RWPE1 (cell line): ENCODE data around the gene TEX55.
"Not testable (repeated sequence)": the region's sequence is repeated elsewhere in the genome, so short reads cannot be mapped to it uniquely, and the experiment has no call there.

Experiments
- CTCF ChIA-PET: fragments of 350-600 bp; sonication (Branson Sonifier 250); formaldehyde crosslinking; extraction: SDS; loops from one replicate; lab custom pipeline; 2021; lab: Yijun Ruan, JAX
- POLR2A ChIA-PET: fragments of 400-600 bp; formaldehyde crosslinking; extraction: SDS; loops from one replicate; lab custom pipeline; 2020; ENCODE audit warnings: antibody characterized with exemption; ENCODE audit not compliant: low non-redundant PET; lab: Yijun Ruan, JAX
- DNase-seq: peaks from one replicate; pipeline ENCODE4 v3.0.0; 2012; ENCODE audit warnings: low spot score
- H3K27ac ChIP-seq: fragments of 450-650 bp; 2 replicates; pipeline ENCODE4 v1.5.1; 2017
- TF ChIP-seq, protein P1 (sequence below): fragments of 450-650 bp; conservative IDR thresholded peaks from 2 replicates; pipeline ENCODE4 v1.5.1; 2017; ENCODE audit warnings: low read depth, mild to moderate bottlenecking

The TEX55 gene

DNA sequence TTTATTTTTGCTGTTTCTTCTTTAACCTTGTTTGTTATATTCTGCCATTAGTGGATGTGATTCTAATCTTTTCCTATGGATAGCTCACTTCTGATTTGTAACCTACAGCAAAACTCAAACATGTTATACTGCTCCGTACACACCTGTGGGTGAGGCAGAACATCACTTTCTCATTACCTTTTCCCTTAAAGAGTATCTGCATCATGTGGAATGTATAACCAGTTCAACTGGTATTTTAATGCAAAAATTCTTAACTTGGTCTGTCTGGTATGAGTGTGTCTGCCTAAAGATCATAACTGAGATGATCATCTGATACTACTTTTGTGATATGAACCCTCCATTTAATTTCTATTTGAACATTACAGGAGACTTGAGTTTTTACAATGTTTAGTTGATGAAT, 14.4 kb downstream of the TEX55 start:
- H3K27ac ChIP-seq, result no peak overlapping the region
- ChIA-PET POLR2A (no interaction called here), CTCF (interaction anchor here (0.6 kb wide), 1 partner anchor 737 kb away, joined by 3 read pairs; no protein-coding TSS in a partner anchor)
- DNase-seq, result no peak
- TF ChIP-seq, protein P1, sequence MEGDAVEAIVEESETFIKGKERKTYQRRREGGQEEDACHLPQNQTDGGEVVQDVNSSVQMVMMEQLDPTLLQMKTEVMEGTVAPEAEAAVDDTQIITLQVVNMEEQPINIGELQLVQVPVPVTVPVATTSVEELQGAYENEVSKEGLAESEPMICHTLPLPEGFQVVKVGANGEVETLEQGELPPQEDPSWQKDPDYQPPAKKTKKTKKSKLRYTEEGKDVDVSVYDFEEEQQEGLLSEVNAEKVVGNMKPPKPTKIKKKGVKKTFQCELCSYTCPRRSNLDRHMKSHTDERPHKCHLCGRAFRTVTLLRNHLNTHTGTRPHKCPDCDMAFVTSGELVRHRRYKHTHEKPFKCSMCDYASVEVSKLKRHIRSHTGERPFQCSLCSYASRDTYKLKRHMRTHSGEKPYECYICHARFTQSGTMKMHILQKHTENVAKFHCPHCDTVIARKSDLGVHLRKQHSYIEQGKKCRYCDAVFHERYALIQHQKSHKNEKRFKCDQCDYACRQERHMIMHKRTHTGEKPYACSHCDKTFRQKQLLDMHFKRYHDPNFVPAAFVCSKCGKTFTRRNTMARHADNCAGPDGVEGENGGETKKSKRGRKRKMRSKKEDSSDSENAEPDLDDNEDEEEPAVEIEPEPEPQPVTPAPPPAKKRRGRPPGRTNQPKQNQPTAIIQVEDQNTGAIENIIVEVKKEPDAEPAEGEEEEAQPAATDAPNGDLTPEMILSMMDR, result no peak

DNA sequence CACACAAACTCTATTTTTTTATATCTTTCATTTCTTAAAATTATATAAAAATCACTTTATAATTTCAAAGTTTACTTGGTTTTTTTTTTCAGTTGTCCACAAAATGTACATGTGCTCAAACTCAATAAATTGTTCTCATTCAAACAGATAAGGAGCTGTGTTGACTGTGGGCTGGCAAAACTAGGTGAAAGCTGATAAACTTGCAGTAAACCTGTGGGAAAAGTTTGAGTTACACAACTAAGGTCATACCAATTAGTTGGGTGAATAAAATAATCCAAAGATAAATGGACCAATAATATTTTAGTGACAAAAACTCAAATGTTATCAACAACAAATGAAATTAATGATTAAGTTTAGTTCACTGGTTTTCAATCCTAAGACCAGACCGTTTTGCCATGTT, 14.8 kb downstream of the TEX55 start:
- TF ChIP-seq, protein P1, result no peak
- DNase-seq, result no peak
- POLR2A ChIA-PET, result no interaction called here
- no peak overlapping the region for H3K27ac ChIP-seq
- CTCF ChIA-PET, result no interaction called here

DNA sequence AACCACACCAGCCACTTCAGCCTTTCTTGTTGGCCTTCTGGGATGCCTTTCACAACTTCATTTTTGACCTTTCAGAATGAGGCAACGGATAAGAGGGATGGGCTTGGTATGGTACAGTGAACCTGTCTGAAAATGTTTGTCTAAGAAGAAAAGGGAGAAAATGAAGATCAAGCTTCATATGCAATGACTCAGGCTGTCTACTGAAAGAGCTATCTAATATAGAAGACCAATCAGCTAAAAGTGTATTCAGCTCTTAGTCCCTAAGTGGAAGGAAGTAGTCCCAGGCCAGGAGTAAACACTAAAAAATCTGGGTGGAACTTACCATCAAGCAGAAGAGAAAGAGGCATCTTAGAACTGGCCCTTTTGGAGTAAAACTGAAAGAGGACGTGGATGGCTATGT, 15.3 kb downstream of the TEX55 start:
- ChIA-PET CTCF (interaction anchor here (0.6 kb wide), 1 partner anchor 24 kb away, joined by 3 read pairs; no protein-coding TSS in a partner anchor), POLR2A (no interaction called here)
- DNase-seq, result no peak
- TF ChIP-seq, protein P1, result no peak
- no peak overlapping the region for H3K27ac ChIP-seq

DNA sequence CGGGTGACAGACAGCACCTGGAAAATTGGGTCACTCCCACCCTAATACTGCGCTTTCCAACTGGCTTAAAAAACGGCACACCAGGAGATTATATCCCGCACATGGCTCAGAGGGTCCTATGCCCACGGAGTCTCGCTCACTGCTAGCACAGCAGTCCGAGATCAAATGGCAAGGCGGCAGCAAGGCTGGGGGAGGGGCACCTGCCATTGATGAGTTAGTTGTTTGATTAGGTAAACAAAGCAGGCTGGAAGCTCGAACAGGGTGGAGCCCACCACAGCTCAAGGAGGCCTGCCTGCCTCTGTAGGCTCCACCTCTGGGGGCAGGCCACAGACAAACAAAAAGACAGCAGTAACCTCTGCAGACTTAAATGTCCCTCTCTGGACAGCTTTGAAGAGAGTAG, 18.8 kb downstream of the TEX55 start:
- CTCF ChIA-PET, POLR2A ChIA-PET, DNase-seq, H3K27ac ChIP-seq: not testable (repeated sequence)

DNA sequence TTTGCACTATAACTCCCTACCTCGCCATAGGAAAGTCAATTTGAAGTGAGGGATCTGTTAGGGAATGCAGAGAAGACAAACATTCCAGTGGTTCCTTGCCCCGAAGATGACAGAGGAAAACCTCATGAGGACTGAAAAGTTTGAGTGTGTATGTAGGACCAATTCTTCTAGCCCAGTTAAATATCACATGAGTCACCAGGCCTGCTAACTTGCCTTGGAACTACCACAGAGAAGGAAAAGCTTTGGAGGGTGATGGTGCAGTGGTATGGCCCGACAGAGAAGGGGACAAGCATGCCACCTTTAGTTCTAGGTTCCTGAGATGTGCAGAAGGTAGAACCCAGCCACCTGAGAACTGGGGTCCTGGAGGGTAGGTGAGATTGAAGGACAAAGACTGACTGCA, 24.9 kb downstream of the TEX55 start:
- POLR2A ChIA-PET, result no interaction called here
- CTCF ChIA-PET, result no interaction called here
- TF ChIP-seq, protein P1, result no peak
- H3K27ac ChIP-seq, result no peak overlapping the region
- DNase-seq, result no peak

DNA sequence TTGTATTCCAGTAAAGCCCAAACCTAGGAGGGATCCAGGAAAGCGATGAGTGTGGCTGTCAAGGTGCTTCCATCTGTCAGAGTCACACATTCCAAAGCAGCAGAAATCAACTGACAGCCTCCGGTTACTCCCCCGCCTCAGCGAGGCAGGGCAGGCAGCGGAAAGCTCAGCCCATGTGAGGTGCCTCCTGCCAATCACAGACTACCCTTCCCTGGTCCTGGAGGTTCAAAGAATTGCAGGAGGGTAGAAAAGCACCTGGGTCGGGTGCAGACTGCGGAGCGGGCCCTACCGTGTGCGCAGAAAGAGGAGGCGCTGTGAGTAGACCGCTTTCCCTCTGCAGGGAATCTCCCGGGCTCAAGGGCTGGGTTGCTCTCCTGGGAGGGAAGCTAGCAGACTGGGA, 27.4 kb downstream of the TEX55 start, which contains the start of gene UPK1B:
Gene UPK1B (plus strand): TSS at position 274 of the 400 bp plus-strand sequence. CDS start 13,144 bp downstream, outside the sequence.
- ChIA-PET POLR2A (no interaction called here), CTCF (interaction anchor here (0.6 kb wide), 1 partner anchor 277 kb away, joined by 3 read pairs; no protein-coding TSS in a partner anchor)
- no peak for DNase-seq
- TF ChIP-seq, protein P1, result no peak
- H3K27ac ChIP-seq, result no peak within 1 kb of the TSS

DNA sequence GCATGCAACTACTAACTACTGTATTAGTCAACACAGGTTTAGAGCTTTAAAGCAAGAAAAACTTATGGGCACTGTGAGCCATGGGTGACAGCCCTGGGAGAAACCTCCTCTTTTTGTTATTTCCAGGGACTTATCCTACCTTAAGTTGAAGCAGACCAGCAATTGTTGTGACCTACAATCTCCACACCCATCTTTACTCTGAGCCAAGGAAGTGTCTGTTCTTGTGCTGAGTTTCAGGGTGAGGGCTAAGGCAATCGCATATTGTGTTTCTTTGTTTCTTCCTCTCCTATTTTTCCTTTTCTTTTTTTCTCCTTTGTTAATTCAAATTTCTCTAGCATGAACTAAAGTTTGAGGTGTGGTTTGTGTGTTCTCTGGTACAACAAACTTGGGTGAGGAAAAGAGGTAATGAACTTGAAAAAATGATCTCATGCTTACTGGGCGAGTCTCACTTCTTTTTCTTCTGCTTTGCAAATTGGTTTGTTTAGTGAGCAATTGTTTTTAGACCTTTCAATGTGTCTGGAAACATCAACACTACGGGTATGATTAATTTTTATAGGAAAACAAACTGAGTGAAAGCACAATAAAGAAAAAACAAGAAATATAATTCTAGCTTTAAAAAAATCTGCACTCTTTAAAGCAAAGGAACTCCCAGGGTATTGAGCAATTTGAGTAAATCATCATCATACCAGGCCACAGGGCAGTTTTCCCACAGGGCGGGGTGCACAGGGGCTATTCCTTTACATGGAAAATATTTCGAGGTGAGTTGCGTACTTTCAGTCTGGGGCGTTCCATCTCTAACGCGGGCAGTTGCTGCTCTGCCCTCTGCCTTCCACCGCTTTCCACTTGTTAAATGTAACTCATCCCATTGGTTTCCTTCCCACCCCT, 30.1 kb downstream of the TEX55 start:
- peak overlapping the region; percentile 66 for H3K27ac ChIP-seq
- TF ChIP-seq, protein P1, result no peak
- POLR2A ChIA-PET, result no interaction called here
- CTCF ChIA-PET, result no interaction called here
- DNase-seq, result peak; percentile 79
